HEK293 (cell line): ENCODE measurements around the gene SETDB2.

Experiments used
- CTCF ChIP-seq: fragments of 450-650 bp; formaldehyde crosslinking; IDR thresholded peaks from 2 replicates; pipeline ENCODE4 v1.5.1; 2016; ENCODE audit warnings: missing biosample characterization, missing genetic modification characterization
- KLF16 ChIP-seq: fragments of 450-650 bp; formaldehyde crosslinking; IDR thresholded peaks from 2 replicates; pipeline ENCODE4 v1.5.1; 2017; ENCODE audit warnings: missing biosample characterization, missing genetic modification characterization
- MYNN ChIP-seq: fragments of 450-650 bp; formaldehyde crosslinking; IDR thresholded peaks from 2 replicates; pipeline ENCODE4 v1.5.1; 2016; ENCODE audit warnings: missing biosample characterization, missing genetic modification characterization, borderline replicate concordance
- REST ChIP-seq: fragments of 450-650 bp; formaldehyde crosslinking; IDR thresholded peaks from 2 replicates; pipeline ENCODE4 v1.5.1; 2016; ENCODE audit warnings: missing biosample characterization, missing genetic modification characterization
- SP7 ChIP-seq: fragments of 450-650 bp; formaldehyde crosslinking; IDR thresholded peaks from 2 replicates; pipeline ENCODE4 v1.5.1; 2016; ENCODE audit warnings: missing biosample characterization, missing genetic modification characterization
- TCF7L2 ChIP-seq: IDR thresholded peaks from 2 replicates; pipeline ENCODE4 v1.6.1; 2011; ENCODE audit warnings: low read depth, mild to moderate bottlenecking, inconsistent platforms, low read length, moderate library complexity, borderline replicate concordance
- YY1 ChIP-seq: fragments of 450-650 bp; formaldehyde crosslinking; IDR thresholded peaks from 2 replicates; pipeline ENCODE4 v1.5.1; 2018; ENCODE audit warnings: missing biosample characterization, missing genetic modification characterization
- YY2 ChIP-seq: fragments of 450-650 bp; formaldehyde crosslinking; IDR thresholded peaks from 2 replicates; pipeline ENCODE4 v1.5.1; 2016; ENCODE audit warnings: missing biosample characterization, missing genetic modification characterization
- ZBTB1 ChIP-seq: fragments of 450-650 bp; formaldehyde crosslinking; IDR thresholded peaks from 2 replicates; pipeline ENCODE4 v1.5.1; 2016; ENCODE audit warnings: missing biosample characterization, missing genetic modification characterization
- ZBTB11 ChIP-seq: fragments of 450-650 bp; formaldehyde crosslinking; conservative IDR thresholded peaks from 2 replicates; pipeline ENCODE4 v1.5.1; 2016; ENCODE audit warnings: low read depth, missing biosample characterization, missing genetic modification characterization
- ZNF121 ChIP-seq: fragments of 450-650 bp; formaldehyde crosslinking; IDR thresholded peaks from 2 replicates; pipeline ENCODE4 v1.5.1; 2016; ENCODE audit warnings: missing biosample characterization, missing genetic modification characterization
- ZNF302 ChIP-seq: fragments of 450-650 bp; formaldehyde crosslinking; IDR thresholded peaks from 2 replicates; pipeline ENCODE4 v1.5.1; 2016; ENCODE audit warnings: missing biosample characterization, missing genetic modification characterization, low read depth
- ZNF416 ChIP-seq: fragments of 450-650 bp; formaldehyde crosslinking; IDR thresholded peaks from 2 replicates; pipeline ENCODE4 v1.5.1; 2016; ENCODE audit warnings: missing biosample characterization, missing genetic modification characterization

GRCh38 chr13:49533011-49533410 is 88.9 kb downstream of the SETDB2 start:
- TF ChIP-seq ZBTB1 (tag by site-specific recombination) (no peak), SP7 (no peak), MYNN (tag by site-specific recombination) (no peak), CTCF (no peak), REST (tag by site-specific recombination) (no peak), TCF7L2 (no peak), ZNF416 (no peak), ZNF121 (tag by site-specific recombination) (no peak), YY1 (tag by site-specific recombination) (no peak), ZBTB11 (tag by site-specific recombination) (no peak), KLF16 (no peak), ZNF302 (tag by site-specific recombination) (no peak), YY2 (no peak)
